NCI-H446 (cell line): ENCODE measurements around the gene TMEM174.

ENCODE experiments used
- DNase-seq, 2 experiments: peaks; one replicate each; lab custom pipeline; 2025; lab: John Stamatoyannopoulos, UW

TMEM174 gene

GRCh38 chr5:73172951-73173350, at the start of gene TMEM174:
Gene TMEM174 (plus strand): TSS chr5:73173193. CDS start chr5:73173244, 51 bp downstream.
- DNase-seq: no peak

GRCh38 chr5:73125289-73125688, 47.7 kb upstream of the TMEM174 start:
- DNase-seq: no peak

GRCh38 chr5:73126381-73126780, 46.6 kb upstream of the TMEM174 start:
- DNase-seq: no peak

- no peak for DNase-seq
Observed at GRCh38 chr5:73126957-73127356, 46.0 kb upstream of the TMEM174 start.

GRCh38 chr5:73129143-73129542, 43.9 kb upstream of the TMEM174 start:
- no peak for DNase-seq

GRCh38 chr5:73130811-73131210, 42.2 kb upstream of the TMEM174 start:
- no peak for DNase-seq

GRCh38 chr5:73131711-73132425, 41.1 kb upstream of the TMEM174 start:
- DNase-seq: no peak

- no peak for DNase-seq
Observed at GRCh38 chr5:73132759-73133158, 40.2 kb upstream of the TMEM174 start.

GRCh38 chr5:73135021-73135420, 38.0 kb upstream of the TMEM174 start:
- no peak for DNase-seq

GRCh38 chr5:73135429-73136054, 37.5 kb upstream of the TMEM174 start:
- DNase-seq: no peak

- no peak for DNase-seq
Observed at GRCh38 chr5:73136055-73136562, 36.9 kb upstream of the TMEM174 start.

- DNase-seq: no peak
Observed at GRCh38 chr5:73137563-73138530, 35.1 kb upstream of the TMEM174 start.

GRCh38 chr5:73139485-73139884, 33.5 kb upstream of the TMEM174 start:
- DNase-seq: no peak

- DNase-seq: no peak
Observed at GRCh38 chr5:73140801-73141200, 32.2 kb upstream of the TMEM174 start.

GRCh38 chr5:73142035-73142434, 31.0 kb upstream of the TMEM174 start:
- DNase-seq: no peak

- no peak for DNase-seq
Observed at GRCh38 chr5:73143716-73144115, 29.3 kb upstream of the TMEM174 start.

- DNase-seq: no peak
Observed at GRCh38 chr5:73149540-73149939, 23.5 kb upstream of the TMEM174 start.

GRCh38 chr5:73150876-73151275, 22.1 kb upstream of the TMEM174 start:
- no peak for DNase-seq

GRCh38 chr5:73151766-73152410, 21.1 kb upstream of the TMEM174 start:
- DNase-seq: no peak

- no peak for DNase-seq
Observed at GRCh38 chr5:73152411-73153388, 20.3 kb upstream of the TMEM174 start.

GRCh38 chr5:73153513-73153912, 19.5 kb upstream of the TMEM174 start:
- DNase-seq: no peak
